Keratinocyte (primary cell): ENCODE data around the gene SLC26A3. TPM values are rescaled to one million over a fixed set of nuclear protein-coding genes. Genes with fewer than 3 reads are reported as not detected.

Experiments
- DNase-seq: peaks from one replicate; pipeline ENCODE4 v3.0.0-alpha.2; 2011; ENCODE audit warnings: low read depth, missing footprints, low spot score
- FAIRE-seq: peaks from 2 replicates; lab custom pipeline; 2011; peaks lifted over from hg19 to GRCh38; lab: Jason Lieb, UNC
- H2AFZ ChIP-seq: 2 replicates; pipeline ENCODE4 v1.6.0; 2012; ENCODE audit warnings: low read length, control low read depth, inconsistent platforms; ENCODE audit not compliant: control insufficient read depth
- H3K27ac ChIP-seq: 2 replicates; pipeline ENCODE4 v1.5.1; 2011; ENCODE audit warnings: low read length; ENCODE audit not compliant: control insufficient read depth, insufficient read depth
- H3K27me3 ChIP-seq: 3 replicates; pipeline ENCODE4 v1.6.0; 2011; ENCODE audit warnings: low read length; ENCODE audit not compliant: control insufficient read depth, insufficient read depth; ENCODE audit errors: extremely low read depth
- H3K36me3 ChIP-seq, 2 experiments: 2 replicates in 1 of 2; 3 replicates in 1 of 2; pipeline ENCODE4 v1.5.1; 2011; ENCODE audit warnings: low read length in 2 of 2, mild to moderate bottlenecking in 1 of 2; ENCODE audit not compliant: control insufficient read depth in 2 of 2, insufficient read depth in 2 of 2; ENCODE audit errors: extremely low read depth in 1 of 2
- H3K4me1 ChIP-seq: 3 replicates; pipeline ENCODE4 v1.5.1; 2011; ENCODE audit warnings: low read length; ENCODE audit not compliant: control insufficient read depth, insufficient read depth; ENCODE audit errors: extremely low read depth
- H3K4me2 ChIP-seq: 3 replicates; pipeline ENCODE4 v1.6.0; 2011; ENCODE audit warnings: low read depth, low read length; ENCODE audit not compliant: control insufficient read depth, insufficient read depth; ENCODE audit errors: extremely low read depth
- H3K4me3 ChIP-seq, 3 experiments: fragments of 200-600 bp in 1 of 3; sonication (generic) in 1 of 3; 2 replicates in 2 of 3; 3 replicates in 1 of 3; pipeline ENCODE4 v1.5.1; 2011 to 2016; ENCODE audit warnings: low read length in 3 of 3, mild to moderate bottlenecking in 3 of 3, control low read depth in 2 of 3, inconsistent platforms in 1 of 3, low read depth in 1 of 3, mixed read lengths in 1 of 3, mixed run types in 1 of 3, moderate library complexity in 1 of 3; ENCODE audit not compliant: control insufficient read depth in 2 of 3, insufficient read depth in 2 of 3; ENCODE audit errors: extremely low read depth in 1 of 3
- H3K79me2 ChIP-seq: 2 replicates; pipeline ENCODE4 v1.6.0; 2012; ENCODE audit warnings: low read length; ENCODE audit not compliant: control insufficient read depth, insufficient read depth
- H3K9ac ChIP-seq: 3 replicates; pipeline ENCODE4 v1.6.0; 2011; ENCODE audit warnings: low read length; ENCODE audit not compliant: control insufficient read depth, insufficient read depth; ENCODE audit errors: extremely low read depth
- H3K9me1 ChIP-seq: 3 replicates; pipeline ENCODE4 v1.6.0; 2011; ENCODE audit warnings: low read length; ENCODE audit not compliant: control insufficient read depth, insufficient read depth; ENCODE audit errors: extremely low read depth
- H3K9me3 ChIP-seq: 2 replicates; pipeline ENCODE4 v1.5.1; 2012; ENCODE audit warnings: low read depth, low read length; ENCODE audit not compliant: control insufficient read depth
- H4K20me1 ChIP-seq: 3 replicates; pipeline ENCODE4 v1.6.0; 2011; ENCODE audit warnings: low read length; ENCODE audit not compliant: control insufficient read depth, insufficient read depth; ENCODE audit errors: extremely low read depth
- CTCF ChIP-seq, 3 experiments: IDR thresholded peaks in 1 of 3; conservative IDR thresholded peaks in 1 of 3; optimal IDR thresholded peaks in 1 of 3; 2 replicates in 2 of 3; 3 replicates in 1 of 3; pipeline versions ENCODE3 to v1.5.1; 2011; ENCODE audit warnings: low read length in 3 of 3, mild to moderate bottlenecking in 3 of 3, moderate library complexity in 2 of 3, control low read depth in 1 of 3, inconsistent platforms in 1 of 3; ENCODE audit not compliant: insufficient read depth in 2 of 3; ENCODE audit errors: extremely low read depth in 1 of 3
- EZH2 ChIP-seq: IDR thresholded peaks from one replicate; pipeline ENCODE4 v1.6.1; 2012; ENCODE audit warnings: inconsistent platforms, mild to moderate bottlenecking, low read length, moderate library complexity
- dilution Hi-C: fragments of 300-500 bp; cut with MboI; formaldehyde crosslinking; loops from one replicate; pipeline ENCODE4 v1.7.0; 2020; ENCODE audit warnings: low sequenced_read_pairs; ENCODE audit not compliant: extremely low pct_ligation_motif_present
- polyA plus RNA-seq, 5 experiments: library from polyadenylated mRNA; depleted of rRNA in 3 of 5; stranded (reverse) in 3 of 5; stranded (forward) in 1 of 5; unstranded in 1 of 5; fragments of >200 nt; gene quantifications; 1 replicate in 1 of 5; 2 replicates in 3 of 5; 3 replicates in 1 of 5; pipeline versions ENCODE4 v1.2.1 to v1.2.3, GENCODE V29; 2011 to 2012; ENCODE audit warnings: missing spikeins in 2 of 5, low read depth in 1 of 5, low replicate concordance in 1 of 5

The SLC26A3 gene
- polyA plus RNA-seq, 1 donor (not counting 4 experiments of a cell fraction or from before 2014, with no cell fraction given) = not detected

GRCh38 chr7:107718456-107719193 lies 84.4 kb downstream of the SLC26A3 start:
- no peaks in the 10 kb centered on the region for H3K9me1 ChIP-seq
- no peaks in the 10 kb centered on the region for H3K36me3 ChIP-seq
- H3K27ac ChIP-seq = no peak overlapping the region
- H2AFZ ChIP-seq = no peak overlapping the region
- H4K20me1 ChIP-seq = no peaks in the 10 kb centered on the region
- H3K79me2 ChIP-seq = no peaks in the 10 kb centered on the region
- no peaks in the 10 kb centered on the region for H3K9me3 ChIP-seq
- no peak overlapping the region for H3K9ac ChIP-seq
- H3K4me1 ChIP-seq = no peaks in the 10 kb centered on the region
- no peak overlapping the region for H3K4me3 ChIP-seq
- no peaks in the 10 kb centered on the region for H3K27me3 ChIP-seq
- dilution Hi-C loops = no loop called here
- FAIRE-seq (peak; percentile 13), DNase-seq (no peak)
- H3K4me2 ChIP-seq = no peak overlapping the region
- TF ChIP-seq EZH2 (no peak), CTCF (optimal IDR thresholded peaks at IDR 0.05 in 1 of 3, IDR thresholded peaks at IDR 0.05 in 1 of 3, conservative IDR thresholded peaks at IDR 0.05 in 1 of 3; ENCODE audit: extremely low read depth in 1 of 3, insufficient read depth in 2 of 3, low read length in 3 of 3) (no peak)

- no peaks in the 10 kb centered on the region for H3K79me2 ChIP-seq
- no peaks in the 10 kb centered on the region for H3K9me1 ChIP-seq
- H2AFZ ChIP-seq = no peak overlapping the region
- TF ChIP-seq CTCF (optimal IDR thresholded peaks at IDR 0.05 in 1 of 3, IDR thresholded peaks at IDR 0.05 in 1 of 3, conservative IDR thresholded peaks at IDR 0.05 in 1 of 3; ENCODE audit: extremely low read depth in 1 of 3, insufficient read depth in 2 of 3, low read length in 3 of 3) (no peak), EZH2 (no peak)
- H3K27me3 ChIP-seq = no peaks in the 10 kb centered on the region
- H4K20me1 ChIP-seq = no peaks in the 10 kb centered on the region
- no peak for FAIRE-seq
- no peak overlapping the region for H3K27ac ChIP-seq
- DNase-seq = no peak
- peaks cover 5% of the 10 kb centered on the region for H3K4me1 ChIP-seq
- no peak overlapping the region for H3K9ac ChIP-seq
- dilution Hi-C loops = no loop called here
- H3K4me2 ChIP-seq = no peak overlapping the region
- H3K4me3 ChIP-seq = no peak overlapping the region
- H3K9me3 ChIP-seq = no peaks in the 10 kb centered on the region
- H3K36me3 ChIP-seq = no peaks in the 10 kb centered on the region
Measured at GRCh38 chr7:107715531-107715930, 87.5 kb downstream of the SLC26A3 start.

Other genes with a start within 250 kb of the SLC26A3 start
- gene COG5, start 239.3 kb downstream of the SLC26A3 start, polyA plus RNA-seq = 37.2 to 50.7 TPM (median 42.6 TPM) in 3 replicates
- 4.4 to 11.3 TPM (median 6.5 TPM) in 3 replicates for gene DUS4L, start 239.3 kb downstream of the SLC26A3 start, polyA plus RNA-seq
- 57.1 to 141 TPM (median 94.4 TPM) in 3 replicates for gene BCAP29, start 223.0 kb downstream of the SLC26A3 start, polyA plus RNA-seq
- gene SLC26A4, start 142.4 kb downstream of the SLC26A3 start, polyA plus RNA-seq = 0.14 to 0.26 TPM (median 0.15 TPM) in 3 replicates
- 9.1 to 27.8 TPM (median 15.3 TPM) in 3 replicates for gene CBLL1, start 59.1 kb downstream of the SLC26A3 start, polyA plus RNA-seq
- 108 to 153 TPM (median 143 TPM) in 3 replicates for gene DLD, start 88.0 kb upstream of the SLC26A3 start, polyA plus RNA-seq
- gene LAMB1, start 199.9 kb upstream of the SLC26A3 start, polyA plus RNA-seq = 74.1 to 97.9 TPM (median 79.8 TPM) in 3 replicates